Caco-2 (cell line): ENCODE measurements around the gene DLG2. TPM values are rescaled to one million over a fixed set of nuclear protein-coding genes. Genes with fewer than 3 reads are reported as not detected.

Experiments
- BruUV-seq: library from RNA; stranded (reverse); fragments of 400-500 nt; replicated peaks from 2 replicates; lab custom pipeline; 2021; lab: Mats Ljungman, UMichigan
- CTCF ChIA-PET: fragments of 300-600 bp; sonication (Branson Sonifier 250); formaldehyde crosslinking; loops from one replicate; lab custom pipeline; 2022; ENCODE audit warnings: antibody characterized with exemption; lab: Charles Lee
- POLR2A ChIA-PET: fragments of 300-600 bp; sonication (Branson Sonifier 250); formaldehyde crosslinking; loops from one replicate; lab custom pipeline; 2022; ENCODE audit warnings: antibody characterized with exemption; lab: Charles Lee
- DNase-seq, 2 experiments: peaks; one replicate each; pipeline versions ENCODE4 v3.0.0 to v3.0.0-alpha.2; 2020 to 2022
- H3K27me3 ChIP-seq: replicated peaks from 2 replicates; pipeline ENCODE4 v1.6.0; 2011; ENCODE audit warnings: low read length; ENCODE audit not compliant: control insufficient read depth, insufficient read depth
- H3K36me3 ChIP-seq: 2 replicates; pipeline ENCODE4 v1.5.1; 2011; ENCODE audit warnings: low read length; ENCODE audit not compliant: control insufficient read depth, insufficient read depth
- H3K4me1 ChIP-seq: fragments of 250-450 bp; sonication (Bioruptor Pico); 2 replicates; pipeline ENCODE4 v1.5.1; 2020; ENCODE audit warnings: mild to moderate bottlenecking
- H3K4me3 ChIP-seq: 2 replicates; pipeline ENCODE4 v1.5.1; 2011; ENCODE audit warnings: low read depth, mild to moderate bottlenecking, control low read depth, low read length
- H3K9me3 ChIP-seq: fragments of 250-450 bp; sonication (Bioruptor Pico); 2 replicates; pipeline ENCODE4 v1.5.1; 2020; ENCODE audit warnings: mild to moderate bottlenecking, moderate library complexity
- H3K27ac Mint-ChIP-seq: one replicate; pipeline ENCODE4 v1.8.0; 2022; ENCODE audit warnings: mixed read lengths; ENCODE audit not compliant: unreplicated experiment
- H3K27me3 Mint-ChIP-seq: one replicate; pipeline ENCODE4 v1.8.0; 2022; ENCODE audit warnings: mixed read lengths; ENCODE audit not compliant: insufficient read depth, unreplicated experiment
- H3K36me3 Mint-ChIP-seq: one replicate; pipeline ENCODE4 v1.8.0; 2022; ENCODE audit warnings: mild to moderate bottlenecking, mixed read lengths; ENCODE audit not compliant: insufficient read depth, unreplicated experiment
- H3K4me1 Mint-ChIP-seq: one replicate; pipeline ENCODE4 v1.8.0; 2022; ENCODE audit warnings: low read depth, mixed read lengths; ENCODE audit not compliant: unreplicated experiment
- H3K4me3 Mint-ChIP-seq: one replicate; pipeline ENCODE4 v1.8.0; 2022; ENCODE audit warnings: mild to moderate bottlenecking, moderate library complexity, mixed read lengths; ENCODE audit not compliant: unreplicated experiment
- H3K9me3 Mint-ChIP-seq: one replicate; pipeline ENCODE4 v1.8.0; 2022; ENCODE audit warnings: mixed read lengths; ENCODE audit not compliant: unreplicated experiment
- intact Hi-C: fragments of 100-400 bp; cut with micrococcal nuclease; formaldehyde crosslinking; loops from one replicate; pipeline ENCODE4 v1.10.0; 2022; ENCODE audit not compliant: unreplicated experiment
- total RNA-seq: library from RNA; stranded (reverse); gene quantifications from 2 replicates; pipeline ENCODE4 v1.2.3, GENCODE V29; 2022
- TF ChIP-seq, protein P1 (sequence below), 2 experiments: fragments of 200-600 bp in 1 of 2; IDR thresholded peaks; 1 replicate in 1 of 2; 2 replicates in 1 of 2; pipeline versions ENCODE4 v1.5.1 to v1.8.0; 2011 to 2022; ENCODE audit warnings: antibody characterized with exemption in 1 of 2, control low read depth in 1 of 2, inconsistent platforms in 1 of 2, low read depth in 1 of 2, low read length in 1 of 2, mild to moderate bottlenecking in 1 of 2, moderate library complexity in 1 of 2; ENCODE audit not compliant: insufficient read depth in 1 of 2, severe bottlenecking in 1 of 2, unreplicated experiment in 1 of 2

DLG2 gene
- total RNA-seq, 1 experiment from 2014 or later: 21.6 TPM

DNA sequence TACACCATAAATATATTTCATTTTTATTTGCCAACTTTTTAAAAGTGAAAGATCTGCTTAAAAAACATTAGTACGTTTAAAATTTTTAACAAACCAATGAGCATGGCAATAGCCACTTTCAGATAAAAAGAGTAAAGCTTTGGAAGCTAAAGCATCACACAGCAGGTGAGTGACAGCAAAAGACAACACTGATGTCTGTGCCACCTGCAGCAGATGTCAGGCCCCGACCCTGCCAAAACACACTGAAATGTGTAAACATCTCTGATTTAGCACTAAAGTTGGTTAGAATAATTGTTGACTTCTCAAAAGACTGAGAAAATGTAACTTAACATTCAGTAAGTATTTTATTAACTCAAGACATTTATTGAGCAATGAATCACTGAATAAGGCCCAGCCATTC is 232.9 kb downstream of the DLG2 start:
- H3K36me3 ChIP-seq: no peaks in the 10 kb centered on the region
- BruUV-seq: no TSS peak
- H3K27me3 Mint-ChIP-seq: peaks cover 27% of the 10 kb centered on the region
- H3K9me3 ChIP-seq: no peaks in the 10 kb centered on the region
- no peak overlapping the region for H3K4me3 ChIP-seq
- no peak overlapping the region for H3K27ac Mint-ChIP-seq
- ChIA-PET POLR2A (no interaction called here), CTCF (no interaction called here)
- H3K4me1 ChIP-seq: no peaks in the 10 kb centered on the region
- intact Hi-C loops: no loop called here
- H3K4me1 Mint-ChIP-seq: no peaks in the 10 kb centered on the region
- H3K27me3 ChIP-seq: no peaks in the 10 kb centered on the region
- H3K9me3 Mint-ChIP-seq: no peaks in the 10 kb centered on the region
- no peak for DNase-seq
- H3K36me3 Mint-ChIP-seq: no peaks in the 10 kb centered on the region
- TF ChIP-seq, protein P1, sequence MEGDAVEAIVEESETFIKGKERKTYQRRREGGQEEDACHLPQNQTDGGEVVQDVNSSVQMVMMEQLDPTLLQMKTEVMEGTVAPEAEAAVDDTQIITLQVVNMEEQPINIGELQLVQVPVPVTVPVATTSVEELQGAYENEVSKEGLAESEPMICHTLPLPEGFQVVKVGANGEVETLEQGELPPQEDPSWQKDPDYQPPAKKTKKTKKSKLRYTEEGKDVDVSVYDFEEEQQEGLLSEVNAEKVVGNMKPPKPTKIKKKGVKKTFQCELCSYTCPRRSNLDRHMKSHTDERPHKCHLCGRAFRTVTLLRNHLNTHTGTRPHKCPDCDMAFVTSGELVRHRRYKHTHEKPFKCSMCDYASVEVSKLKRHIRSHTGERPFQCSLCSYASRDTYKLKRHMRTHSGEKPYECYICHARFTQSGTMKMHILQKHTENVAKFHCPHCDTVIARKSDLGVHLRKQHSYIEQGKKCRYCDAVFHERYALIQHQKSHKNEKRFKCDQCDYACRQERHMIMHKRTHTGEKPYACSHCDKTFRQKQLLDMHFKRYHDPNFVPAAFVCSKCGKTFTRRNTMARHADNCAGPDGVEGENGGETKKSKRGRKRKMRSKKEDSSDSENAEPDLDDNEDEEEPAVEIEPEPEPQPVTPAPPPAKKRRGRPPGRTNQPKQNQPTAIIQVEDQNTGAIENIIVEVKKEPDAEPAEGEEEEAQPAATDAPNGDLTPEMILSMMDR (IDR thresholded peaks at IDR 0.05; ENCODE audit: insufficient read depth in 1 of 2, low read depth in 1 of 2, low read length in 1 of 2, severe bottlenecking in 1 of 2, unreplicated experiment in 1 of 2): no peak
- H3K4me3 Mint-ChIP-seq: no peak overlapping the region

DNA sequence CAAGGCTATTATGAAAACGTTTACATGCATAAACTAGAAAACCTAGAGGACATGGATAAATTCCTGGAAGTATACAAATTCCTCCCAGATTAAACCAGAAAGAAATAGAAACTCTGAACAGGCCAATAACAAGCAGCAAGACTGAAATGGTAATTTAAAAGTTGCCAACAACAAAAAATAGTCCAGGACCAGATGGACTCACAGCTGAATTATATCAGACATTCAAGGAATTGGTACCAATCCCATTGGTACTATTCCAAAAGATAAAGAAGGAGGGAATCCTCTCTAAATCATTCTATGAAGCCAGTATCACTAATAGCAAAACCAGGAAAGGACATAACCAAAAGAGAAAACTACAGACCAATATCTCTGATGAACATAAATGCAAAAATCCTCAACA is 236.0 kb downstream of the DLG2 start:
- H3K4me1 Mint-ChIP-seq: no peaks in the 10 kb centered on the region
- peaks cover 11% of the 10 kb centered on the region for H3K27me3 Mint-ChIP-seq
- intact Hi-C loops: no loop called here

DNA sequence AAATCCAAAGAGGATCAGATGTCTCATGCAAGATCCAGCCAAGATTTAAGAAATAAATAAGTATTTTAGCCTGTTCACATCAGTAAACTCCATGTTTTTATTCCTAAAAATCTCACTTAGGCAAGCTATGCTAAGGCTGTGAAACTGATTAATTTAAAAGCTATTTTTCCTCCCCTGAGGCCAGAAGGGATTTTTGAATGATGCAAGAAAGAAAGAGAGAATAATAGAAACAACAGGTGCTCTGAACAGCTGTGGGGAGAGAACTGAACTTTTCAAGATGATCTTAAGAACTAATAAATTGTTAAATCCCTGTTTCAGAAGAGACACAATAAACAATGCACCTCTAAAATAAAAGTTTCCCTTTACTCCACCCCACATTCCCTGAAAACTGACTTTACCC is 241.6 kb downstream of the DLG2 start:
- CTCF ChIA-PET: no interaction called here
- Histone ChIP-seq H3K4me3 (no peak overlapping the region), H3K9me3 (peaks cover 4% of the 10 kb centered on the region; the same call in 1 of the 2 replicates), H3K36me3 (no peaks in the 10 kb centered on the region), H3K27me3 (no peaks in the 10 kb centered on the region), H3K4me1 (no peaks in the 10 kb centered on the region)
- H3K4me1 Mint-ChIP-seq: no peaks in the 10 kb centered on the region
- TF ChIP-seq, protein P1 (IDR thresholded peaks at IDR 0.05; ENCODE audit: insufficient read depth in 1 of 2, low read depth in 1 of 2, low read length in 1 of 2, severe bottlenecking in 1 of 2, unreplicated experiment in 1 of 2): no peak
- no peak overlapping the region for H3K4me3 Mint-ChIP-seq
- intact Hi-C loops: no loop called here
- DNase-seq: no peak
- no peaks in the 10 kb centered on the region for H3K9me3 Mint-ChIP-seq
- no peaks in the 10 kb centered on the region for H3K36me3 Mint-ChIP-seq
- H3K27me3 Mint-ChIP-seq: peaks cover 7% of the 10 kb centered on the region
- no peak overlapping the region for H3K27ac Mint-ChIP-seq
- POLR2A ChIA-PET: no interaction called here
- BruUV-seq: no TSS peak

More for the DNA sequence above, 236.0 kb downstream of the DLG2 start:
- no peak overlapping the region for H3K4me3 Mint-ChIP-seq
- no peak overlapping the region for H3K4me3 ChIP-seq
- no peaks in the 10 kb centered on the region for H3K9me3 Mint-ChIP-seq
- POLR2A ChIA-PET: no interaction called here
- no TSS peak for BruUV-seq
- no peaks in the 10 kb centered on the region for H3K36me3 ChIP-seq
- no peaks in the 10 kb centered on the region for H3K27me3 ChIP-seq
- no peak overlapping the region for H3K27ac Mint-ChIP-seq
- CTCF ChIA-PET: no interaction called here
- DNase-seq: no peak
- H3K36me3 Mint-ChIP-seq: no peaks in the 10 kb centered on the region
- H3K4me1 ChIP-seq: no peaks in the 10 kb centered on the region
- no peaks in the 10 kb centered on the region for H3K9me3 ChIP-seq
- TF ChIP-seq, protein P1 (IDR thresholded peaks at IDR 0.05; ENCODE audit: insufficient read depth in 1 of 2, low read depth in 1 of 2, low read length in 1 of 2, severe bottlenecking in 1 of 2, unreplicated experiment in 1 of 2): no peak
